ENCODE measurements around the gene PCSK6.

DNA sequence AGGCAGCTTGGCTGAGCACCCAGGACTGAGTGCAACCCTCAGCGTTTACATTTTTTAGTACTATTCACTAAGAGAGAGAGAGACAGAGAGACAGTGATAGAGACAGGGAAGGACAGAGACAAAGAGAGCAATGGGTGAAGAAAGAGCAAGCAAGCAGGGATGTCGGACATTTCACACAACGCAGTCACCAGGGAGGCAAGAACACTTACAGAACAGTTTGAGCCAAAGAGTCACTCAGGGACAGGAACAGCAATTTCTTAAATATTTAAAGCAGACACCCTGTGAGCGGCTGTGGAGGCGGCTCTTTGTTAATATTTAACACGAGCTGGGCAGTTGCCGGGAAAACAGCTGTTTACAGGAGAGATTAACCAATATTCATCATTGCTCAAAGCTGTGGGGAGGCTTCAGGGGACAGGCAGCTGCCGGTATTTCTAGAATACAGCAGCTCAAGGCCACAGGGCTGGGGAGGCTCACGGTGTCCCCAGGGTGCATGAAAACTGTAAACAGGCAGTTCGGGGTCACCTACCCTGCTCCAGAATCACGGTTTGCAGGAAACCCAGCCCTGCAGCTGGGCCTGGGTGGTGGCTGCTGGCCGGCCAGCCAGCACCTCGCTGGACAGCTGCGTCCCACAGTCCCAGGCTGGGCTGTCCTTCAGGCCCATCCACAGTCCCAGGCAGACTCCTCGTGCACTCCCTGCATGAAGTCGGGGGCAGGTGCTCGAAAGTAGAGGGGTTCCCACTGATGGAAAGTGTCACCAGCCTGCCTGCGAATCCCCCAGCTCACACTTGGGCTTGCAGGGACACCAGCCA, 38.8 kb upstream of the PCSK6 start:
- TF ChIP-seq, protein P1, sequence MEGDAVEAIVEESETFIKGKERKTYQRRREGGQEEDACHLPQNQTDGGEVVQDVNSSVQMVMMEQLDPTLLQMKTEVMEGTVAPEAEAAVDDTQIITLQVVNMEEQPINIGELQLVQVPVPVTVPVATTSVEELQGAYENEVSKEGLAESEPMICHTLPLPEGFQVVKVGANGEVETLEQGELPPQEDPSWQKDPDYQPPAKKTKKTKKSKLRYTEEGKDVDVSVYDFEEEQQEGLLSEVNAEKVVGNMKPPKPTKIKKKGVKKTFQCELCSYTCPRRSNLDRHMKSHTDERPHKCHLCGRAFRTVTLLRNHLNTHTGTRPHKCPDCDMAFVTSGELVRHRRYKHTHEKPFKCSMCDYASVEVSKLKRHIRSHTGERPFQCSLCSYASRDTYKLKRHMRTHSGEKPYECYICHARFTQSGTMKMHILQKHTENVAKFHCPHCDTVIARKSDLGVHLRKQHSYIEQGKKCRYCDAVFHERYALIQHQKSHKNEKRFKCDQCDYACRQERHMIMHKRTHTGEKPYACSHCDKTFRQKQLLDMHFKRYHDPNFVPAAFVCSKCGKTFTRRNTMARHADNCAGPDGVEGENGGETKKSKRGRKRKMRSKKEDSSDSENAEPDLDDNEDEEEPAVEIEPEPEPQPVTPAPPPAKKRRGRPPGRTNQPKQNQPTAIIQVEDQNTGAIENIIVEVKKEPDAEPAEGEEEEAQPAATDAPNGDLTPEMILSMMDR (IDR thresholded peaks at IDR 0.05): no peak
- TF ChIP-seq POLR2AphosphoS5 (IDR thresholded peaks at IDR 0.05) (peak in 1 of 3 donors; percentile 43), EP300 (IDR thresholded peaks at IDR 0.05) (no peak)

Measured in stomach (tissue), 4 donors.